NCI-H2196 treated with DMSO at 0.1 percent for 48 hours (cell line): ENCODE measurements around the gene CD44.

Source experiments
- DNase-seq: peaks from one replicate; lab custom pipeline; 2025; ENCODE audit not compliant: unreplicated experiment; lab: John Stamatoyannopoulos, UW

Gene CD44

GRCh38 chr11:35173616-35174566, 34.9 kb downstream of the CD44 start:
- DNase-seq, result no peak

GRCh38 chr11:35174666-35175065, 35.7 kb downstream of the CD44 start:
- no peak for DNase-seq

GRCh38 chr11:35177370-35177769, 38.4 kb downstream of the CD44 start:
- no peak for DNase-seq

- no peak for DNase-seq
These were observed 39.3 kb downstream of the CD44 start for GRCh38 chr11:35178067-35178805.

GRCh38 chr11:35178873-35179272, 39.9 kb downstream of the CD44 start:
- DNase-seq, result no peak

- no peak for DNase-seq
These were observed 40.6 kb downstream of the CD44 start for GRCh38 chr11:35179466-35180135.

GRCh38 chr11:35180317-35181233, 41.6 kb downstream of the CD44 start:
- DNase-seq, result no peak

- DNase-seq, result no peak
These were observed 43.5 kb downstream of the CD44 start for GRCh38 chr11:35182317-35182939.

- no peak for DNase-seq
These were observed 44.5 kb downstream of the CD44 start for GRCh38 chr11:35183326-35183925.

- DNase-seq, result no peak
These were observed 46.7 kb downstream of the CD44 start for GRCh38 chr11:35185696-35186095.

GRCh38 chr11:35187996-35188395, 49.0 kb downstream of the CD44 start:
- no peak for DNase-seq

- no peak for DNase-seq
These were observed 51.9 kb downstream of the CD44 start for GRCh38 chr11:35190804-35191348.

GRCh38 chr11:35192347-35192746, 53.4 kb downstream of the CD44 start:
- DNase-seq, result no peak

GRCh38 chr11:35193767-35194166, 54.8 kb downstream of the CD44 start:
- no peak for DNase-seq

- DNase-seq, result no peak
These were observed 58.3 kb downstream of the CD44 start for GRCh38 chr11:35197292-35197691.

GRCh38 chr11:35200811-35201341, 61.9 kb downstream of the CD44 start:
- no peak for DNase-seq

- no peak for DNase-seq
These were observed 65.6 kb downstream of the CD44 start for GRCh38 chr11:35204614-35205013.

GRCh38 chr11:35206616-35207015, 67.6 kb downstream of the CD44 start:
- DNase-seq, result no peak
